Lung microvascular endothelial cell (primary cell): Measurements from ENCODE around the gene SUMO2. TPM values are rescaled to one million over a fixed set of nuclear protein-coding genes. Genes with fewer than 3 reads are reported as not detected.
"Not testable (repeated sequence)": the region's sequence is repeated elsewhere in the genome, so short reads cannot be mapped to it uniquely, and the experiment has no call there.

Experiments
- DNase-seq, 2 donors: peaks; one replicate each; pipeline versions ENCODE4 v3.0.0 to v3.0.0-alpha.2; 2010; ENCODE audit warnings: low read depth in 2 of 2
- total RNA-seq: library from RNA; depleted of rRNA; stranded (reverse); fragments of >200 nt; gene quantifications from 2 replicates; pipeline ENCODE4 v1.2.1, GENCODE V29; 2014

SUMO2 gene
- total RNA-seq, 1 donor from 2014 or later = 100 TPM

GRCh38 chr17:75181608-75182318 is 996 bp downstream of the SUMO2 start:
- DNase-seq = peak; percentile 26 to 43

GRCh38 chr17:75181110-75181509 is 1.6 kb downstream of the SUMO2 start:
- peak in 1 of 2 donors; percentile 15 for DNase-seq

- DNase-seq = no peak
Observed at GRCh38 chr17:75178453-75178852, 4.3 kb downstream of the SUMO2 start.

GRCh38 chr17:75176625-75177024 is 6.1 kb downstream of the SUMO2 start:
- no peak for DNase-seq

- DNase-seq = no peak
Observed at GRCh38 chr17:75174996-75175395, 7.8 kb downstream of the SUMO2 start.

GRCh38 chr17:75173526-75173925 is 9.2 kb downstream of the SUMO2 start:
- no peak for DNase-seq

GRCh38 chr17:75168998-75169397 is 13.8 kb downstream of the SUMO2 start:
- no peak for DNase-seq

GRCh38 chr17:75164606-75165005 is 18.2 kb downstream of the SUMO2 start:
- not testable (repeated sequence) for DNase-seq

DNA sequence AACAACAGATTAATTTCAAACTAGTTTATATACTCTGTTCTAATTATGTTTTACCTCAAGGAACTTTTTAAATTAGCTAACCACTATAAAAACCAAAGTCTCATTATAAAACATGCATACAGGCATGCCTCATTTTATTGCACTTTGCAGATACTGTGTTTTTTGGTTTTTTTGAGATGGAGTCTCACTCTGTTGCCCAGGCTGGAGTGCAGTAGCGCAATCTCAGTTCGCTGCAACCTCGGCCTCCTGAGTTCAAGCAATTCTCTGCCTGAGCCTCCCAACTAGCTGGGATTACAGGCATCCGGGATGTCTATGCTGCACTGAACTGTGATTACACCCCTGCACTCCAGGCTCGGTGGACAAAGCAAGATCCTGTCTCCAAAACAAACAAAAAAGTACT is 19.7 kb downstream of the SUMO2 start:
- no peak for DNase-seq

DNA sequence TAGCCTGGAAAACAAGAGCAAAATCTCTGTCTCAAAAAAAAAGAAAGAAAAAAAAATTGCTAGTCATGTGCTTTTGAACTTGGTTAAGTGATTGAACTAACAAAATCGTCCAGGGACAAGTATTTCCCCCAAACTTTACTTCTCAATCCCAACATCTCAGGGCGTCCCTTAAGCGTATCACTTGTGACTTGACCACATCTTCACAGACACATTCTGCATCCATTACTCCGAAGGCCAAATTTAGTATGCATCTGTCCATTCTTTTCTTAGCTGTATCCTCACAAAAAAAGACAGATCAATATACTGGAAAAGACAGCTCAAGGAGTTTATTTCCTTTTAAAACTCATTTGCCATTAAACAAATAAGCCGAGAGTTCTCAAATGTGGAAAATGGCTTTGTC is 22.5 kb downstream of the SUMO2 start:
- DNase-seq = no peak

- no peak for DNase-seq
Observed at GRCh38 chr17:75159196-75160031, 23.3 kb downstream of the SUMO2 start.

- peak in 1 of 2 donors; percentile 22 for DNase-seq
Observed at GRCh38 chr17:75158480-75158879, 24.3 kb downstream of the SUMO2 start.

- no peak for DNase-seq
Observed at GRCh38 chr17:75155191-75155601, 27.6 kb downstream of the SUMO2 start.

GRCh38 chr17:75154195-75155106 is 28.3 kb downstream of the SUMO2 start, which contains the start of gene JPT1:
Gene JPT1, minus strand, starts transcription at chr17:75154512. Its CDS starts 115 bp downstream, at chr17:75154397.
- peak; percentile 99 for DNase-seq

GRCh38 chr17:75153780-75154194 is 29.0 kb downstream of the SUMO2 start:
- DNase-seq = peak; percentile 26 to 37

- DNase-seq = peak; percentile 12 to 44
Observed at GRCh38 chr17:75152922-75153779, 29.6 kb downstream of the SUMO2 start.

DNA sequence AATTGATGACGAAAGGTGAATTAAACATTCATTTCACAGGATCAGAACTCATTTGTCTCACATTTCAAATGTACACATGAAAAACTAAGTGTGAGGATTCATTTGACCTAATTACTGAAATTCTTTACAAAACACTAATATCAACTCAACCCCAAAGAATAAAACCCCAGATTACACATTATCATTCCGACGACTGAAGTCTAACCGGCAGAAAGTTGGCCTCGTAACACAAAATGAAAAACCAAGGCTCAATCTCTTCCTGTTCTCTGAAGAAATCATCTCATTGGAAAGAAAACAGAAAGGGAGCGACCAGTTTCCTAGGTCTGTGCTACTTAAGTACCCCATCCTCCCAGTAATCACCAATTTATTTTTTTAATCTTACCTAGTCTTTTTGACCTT is 30.2 kb downstream of the SUMO2 start:
- no peak for DNase-seq

GRCh38 chr17:75151930-75152329 is 30.8 kb downstream of the SUMO2 start:
- DNase-seq = peak; percentile 21 to 32

- no peak for DNase-seq
Observed at GRCh38 chr17:75147878-75148546, 34.7 kb downstream of the SUMO2 start.

GRCh38 chr17:75146592-75146991 is 36.2 kb downstream of the SUMO2 start:
- DNase-seq = no peak
